Measurements from ENCODE around the gene MRPL16. TPM values are rescaled to one million over a fixed set of nuclear protein-coding genes. Genes with fewer than 3 reads are reported as not detected.
"Not testable (repeated sequence)": the region's sequence is repeated elsewhere in the genome, so short reads cannot be mapped to it uniquely, and the experiment has no call there.

Gene MRPL16
- total RNA-seq, 1 experiment from 2014 or later = 78.9 TPM

DNA sequence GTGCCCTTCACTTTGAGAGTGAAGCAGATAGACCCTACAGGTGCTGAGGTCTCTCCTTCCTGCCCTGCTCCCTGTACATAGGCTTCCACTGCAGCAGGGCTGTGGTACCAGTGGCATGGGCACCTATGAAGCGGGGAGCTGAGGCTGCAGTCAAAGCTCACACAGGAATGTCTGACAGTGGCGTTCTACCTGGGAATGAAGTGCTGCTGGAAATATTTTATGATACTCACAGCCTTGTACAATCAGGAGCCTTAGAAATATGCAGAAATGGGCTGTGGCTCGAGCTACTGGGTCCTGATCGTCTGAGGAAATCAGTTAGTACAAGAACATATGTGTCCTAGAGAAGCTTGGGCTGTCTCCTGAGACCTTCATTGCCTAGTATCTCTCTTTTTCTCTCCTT is 24.8 kb downstream of the MRPL16 start (continued):
- TF ChIP-seq, protein P1, sequence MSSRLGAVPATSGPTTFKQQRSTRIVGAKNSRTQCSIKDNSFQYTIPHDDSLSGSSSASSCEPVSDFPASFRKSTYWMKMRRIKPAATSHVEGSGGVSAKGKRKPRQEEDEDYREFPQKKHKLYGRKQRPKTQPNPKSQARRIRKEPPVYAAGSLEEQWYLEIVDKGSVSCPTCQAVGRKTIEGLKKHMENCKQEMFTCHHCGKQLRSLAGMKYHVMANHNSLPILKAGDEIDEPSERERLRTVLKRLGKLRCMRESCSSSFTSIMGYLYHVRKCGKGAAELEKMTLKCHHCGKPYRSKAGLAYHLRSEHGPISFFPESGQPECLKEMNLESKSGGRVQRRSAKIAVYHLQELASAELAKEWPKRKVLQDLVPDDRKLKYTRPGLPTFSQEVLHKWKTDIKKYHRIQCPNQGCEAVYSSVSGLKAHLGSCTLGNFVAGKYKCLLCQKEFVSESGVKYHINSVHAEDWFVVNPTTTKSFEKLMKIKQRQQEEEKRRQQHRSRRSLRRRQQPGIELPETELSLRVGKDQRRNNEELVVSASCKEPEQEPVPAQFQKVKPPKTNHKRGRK (CRISPR knock-in tag; IDR thresholded peaks at IDR 0.05; ENCODE audit: borderline replicate concordance) = no peak
- no peak for TF ChIP-seq ZNF219 (CRISPR knock-in tag; IDR thresholded peaks at IDR 0.05; ENCODE audit: borderline replicate concordance)
- TF ChIP-seq, protein P2, sequence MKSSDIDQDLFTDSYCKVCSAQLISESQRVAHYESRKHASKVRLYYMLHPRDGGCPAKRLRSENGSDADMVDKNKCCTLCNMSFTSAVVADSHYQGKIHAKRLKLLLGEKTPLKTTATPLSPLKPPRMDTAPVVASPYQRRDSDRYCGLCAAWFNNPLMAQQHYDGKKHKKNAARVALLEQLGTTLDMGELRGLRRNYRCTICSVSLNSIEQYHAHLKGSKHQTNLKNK (CRISPR knock-in tag; IDR thresholded peaks at IDR 0.05) = no peak
- TF ChIP-seq JUN (CRISPR knock-in tag; IDR thresholded peaks at IDR 0.05) = no peak

DNA sequence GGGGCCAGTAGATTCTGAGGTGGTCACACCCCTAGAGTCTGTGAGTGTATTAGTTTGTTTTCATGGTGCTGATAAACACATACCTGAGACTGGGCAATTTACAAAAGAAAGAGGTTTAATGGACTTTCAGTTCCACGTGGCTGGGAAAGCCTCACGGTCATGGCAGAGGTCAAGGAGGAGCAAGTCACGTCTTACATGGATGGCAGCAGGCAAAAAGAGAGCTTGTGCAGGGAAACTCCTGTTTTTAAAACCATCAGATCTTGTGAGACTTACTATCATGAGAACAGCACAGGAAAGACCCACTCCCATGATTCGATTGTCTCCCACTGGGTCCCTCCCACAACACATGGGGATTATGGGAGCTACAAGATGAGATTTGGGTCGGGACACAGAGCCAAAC is 26.1 kb downstream of the MRPL16 start:
- CTCF ChIA-PET; H3K4me1 Mint-ChIP-seq; H3K4me3 Mint-ChIP-seq; H3K27ac Mint-ChIP-seq; H3K27me3 Mint-ChIP-seq (ENCODE audit: low read depth); POLR2A ChIA-PET; DNase-seq (ENCODE audit: low spot score); ATAC-seq: not testable (repeated sequence)
- Mint-ChIP-seq H3K36me3 (peaks cover 73% of the 10 kb centered on the region), H3K9me3 (peaks cover 22% of the 10 kb centered on the region)

DNA sequence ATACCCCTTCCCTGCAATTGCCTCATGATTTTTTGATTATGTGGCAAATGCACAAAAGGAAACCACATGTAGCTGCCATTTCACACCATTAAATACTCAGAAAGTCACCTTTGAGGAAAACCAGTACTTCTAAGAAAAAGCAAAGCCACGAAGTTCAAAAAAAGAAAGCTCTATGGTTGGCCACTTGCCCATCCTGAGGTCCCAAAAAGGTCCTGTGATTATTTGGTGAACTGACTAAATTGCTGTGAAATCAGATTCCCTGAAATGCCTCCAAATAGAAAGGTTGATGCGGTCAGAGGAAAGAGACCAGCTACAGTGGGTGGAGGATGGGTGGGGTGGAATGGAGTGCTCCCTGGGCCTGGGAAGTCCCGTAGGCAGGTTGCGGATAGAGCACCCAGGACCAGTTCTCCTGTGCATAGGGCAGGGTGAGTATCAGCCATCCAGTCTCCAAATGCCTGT is 26.9 kb downstream of the MRPL16 start:
- Mint-ChIP-seq H3K4me3 (no peak overlapping the region), H3K9me3 (peaks cover 22% of the 10 kb centered on the region), H3K4me1 (no peaks in the 10 kb centered on the region), H3K36me3 (peaks cover 66% of the 10 kb centered on the region), H3K27ac (no peak overlapping the region), H3K27me3 (ENCODE audit: low read depth) (no peaks in the 10 kb centered on the region)
- ChIA-PET CTCF (no interaction called here), POLR2A (no interaction called here)
- no peak for DNase-seq (ENCODE audit: low spot score)
- ATAC-seq = no peak
- TF ChIP-seq NR2C2 (CRISPR knock-in tag; IDR thresholded peaks at IDR 0.05) = no peak
- no peak for TF ChIP-seq PRRX2 (CRISPR knock-in tag; IDR thresholded peaks at IDR 0.05)
- TF ChIP-seq, protein P3, sequence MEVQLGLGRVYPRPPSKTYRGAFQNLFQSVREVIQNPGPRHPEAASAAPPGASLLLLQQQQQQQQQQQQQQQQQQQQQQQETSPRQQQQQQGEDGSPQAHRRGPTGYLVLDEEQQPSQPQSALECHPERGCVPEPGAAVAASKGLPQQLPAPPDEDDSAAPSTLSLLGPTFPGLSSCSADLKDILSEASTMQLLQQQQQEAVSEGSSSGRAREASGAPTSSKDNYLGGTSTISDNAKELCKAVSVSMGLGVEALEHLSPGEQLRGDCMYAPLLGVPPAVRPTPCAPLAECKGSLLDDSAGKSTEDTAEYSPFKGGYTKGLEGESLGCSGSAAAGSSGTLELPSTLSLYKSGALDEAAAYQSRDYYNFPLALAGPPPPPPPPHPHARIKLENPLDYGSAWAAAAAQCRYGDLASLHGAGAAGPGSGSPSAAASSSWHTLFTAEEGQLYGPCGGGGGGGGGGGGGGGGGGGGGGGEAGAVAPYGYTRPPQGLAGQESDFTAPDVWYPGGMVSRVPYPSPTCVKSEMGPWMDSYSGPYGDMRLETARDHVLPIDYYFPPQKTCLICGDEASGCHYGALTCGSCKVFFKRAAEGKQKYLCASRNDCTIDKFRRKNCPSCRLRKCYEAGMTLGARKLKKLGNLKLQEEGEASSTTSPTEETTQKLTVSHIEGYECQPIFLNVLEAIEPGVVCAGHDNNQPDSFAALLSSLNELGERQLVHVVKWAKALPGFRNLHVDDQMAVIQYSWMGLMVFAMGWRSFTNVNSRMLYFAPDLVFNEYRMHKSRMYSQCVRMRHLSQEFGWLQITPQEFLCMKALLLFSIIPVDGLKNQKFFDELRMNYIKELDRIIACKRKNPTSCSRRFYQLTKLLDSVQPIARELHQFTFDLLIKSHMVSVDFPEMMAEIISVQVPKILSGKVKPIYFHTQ (CRISPR knock-in tag; IDR thresholded peaks at IDR 0.05) = no peak
- TF ChIP-seq, protein P4, sequence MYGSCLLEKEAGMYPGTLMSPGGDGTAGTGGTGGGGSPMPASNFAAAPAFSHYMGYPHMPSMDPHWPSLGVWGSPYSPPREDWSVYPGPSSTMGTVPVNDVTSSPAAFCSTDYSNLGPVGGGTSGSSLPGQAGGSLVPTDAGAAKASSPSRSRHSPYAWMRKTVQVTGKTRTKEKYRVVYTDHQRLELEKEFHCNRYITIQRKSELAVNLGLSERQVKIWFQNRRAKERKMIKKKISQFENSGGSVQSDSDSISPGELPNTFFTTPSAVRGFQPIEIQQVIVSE (CRISPR knock-in tag; IDR thresholded peaks at IDR 0.05; ENCODE audit: borderline replicate concordance) = no peak
- TF ChIP-seq, protein P5, sequence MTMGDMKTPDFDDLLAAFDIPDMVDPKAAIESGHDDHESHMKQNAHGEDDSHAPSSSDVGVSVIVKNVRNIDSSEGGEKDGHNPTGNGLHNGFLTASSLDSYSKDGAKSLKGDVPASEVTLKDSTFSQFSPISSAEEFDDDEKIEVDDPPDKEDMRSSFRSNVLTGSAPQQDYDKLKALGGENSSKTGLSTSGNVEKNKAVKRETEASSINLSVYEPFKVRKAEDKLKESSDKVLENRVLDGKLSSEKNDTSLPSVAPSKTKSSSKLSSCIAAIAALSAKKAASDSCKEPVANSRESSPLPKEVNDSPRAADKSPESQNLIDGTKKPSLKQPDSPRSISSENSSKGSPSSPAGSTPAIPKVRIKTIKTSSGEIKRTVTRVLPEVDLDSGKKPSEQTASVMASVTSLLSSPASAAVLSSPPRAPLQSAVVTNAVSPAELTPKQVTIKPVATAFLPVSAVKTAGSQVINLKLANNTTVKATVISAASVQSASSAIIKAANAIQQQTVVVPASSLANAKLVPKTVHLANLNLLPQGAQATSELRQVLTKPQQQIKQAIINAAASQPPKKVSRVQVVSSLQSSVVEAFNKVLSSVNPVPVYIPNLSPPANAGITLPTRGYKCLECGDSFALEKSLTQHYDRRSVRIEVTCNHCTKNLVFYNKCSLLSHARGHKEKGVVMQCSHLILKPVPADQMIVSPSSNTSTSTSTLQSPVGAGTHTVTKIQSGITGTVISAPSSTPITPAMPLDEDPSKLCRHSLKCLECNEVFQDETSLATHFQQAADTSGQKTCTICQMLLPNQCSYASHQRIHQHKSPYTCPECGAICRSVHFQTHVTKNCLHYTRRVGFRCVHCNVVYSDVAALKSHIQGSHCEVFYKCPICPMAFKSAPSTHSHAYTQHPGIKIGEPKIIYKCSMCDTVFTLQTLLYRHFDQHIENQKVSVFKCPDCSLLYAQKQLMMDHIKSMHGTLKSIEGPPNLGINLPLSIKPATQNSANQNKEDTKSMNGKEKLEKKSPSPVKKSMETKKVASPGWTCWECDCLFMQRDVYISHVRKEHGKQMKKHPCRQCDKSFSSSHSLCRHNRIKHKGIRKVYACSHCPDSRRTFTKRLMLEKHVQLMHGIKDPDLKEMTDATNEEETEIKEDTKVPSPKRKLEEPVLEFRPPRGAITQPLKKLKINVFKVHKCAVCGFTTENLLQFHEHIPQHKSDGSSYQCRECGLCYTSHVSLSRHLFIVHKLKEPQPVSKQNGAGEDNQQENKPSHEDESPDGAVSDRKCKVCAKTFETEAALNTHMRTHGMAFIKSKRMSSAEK (CRISPR knock-in tag; IDR thresholded peaks at IDR 0.05; ENCODE audit: borderline replicate concordance) = no peak
- no peak for TF ChIP-seq SOX15 (CRISPR knock-in tag; IDR thresholded peaks at IDR 0.05)
- no peak for TF ChIP-seq ZNF263 (CRISPR knock-in tag; IDR thresholded peaks at IDR 0.05; ENCODE audit: low read depth)
- TF ChIP-seq CREB1 (CRISPR knock-in tag; IDR thresholded peaks at IDR 0.05) = no peak
- TF ChIP-seq EMX1 (CRISPR knock-in tag; IDR thresholded peaks at IDR 0.05) = no peak
- TF ChIP-seq SMAD3 (CRISPR knock-in tag; IDR thresholded peaks at IDR 0.05; ENCODE audit: borderline replicate concordance) = no peak
- TF ChIP-seq, protein P6, sequence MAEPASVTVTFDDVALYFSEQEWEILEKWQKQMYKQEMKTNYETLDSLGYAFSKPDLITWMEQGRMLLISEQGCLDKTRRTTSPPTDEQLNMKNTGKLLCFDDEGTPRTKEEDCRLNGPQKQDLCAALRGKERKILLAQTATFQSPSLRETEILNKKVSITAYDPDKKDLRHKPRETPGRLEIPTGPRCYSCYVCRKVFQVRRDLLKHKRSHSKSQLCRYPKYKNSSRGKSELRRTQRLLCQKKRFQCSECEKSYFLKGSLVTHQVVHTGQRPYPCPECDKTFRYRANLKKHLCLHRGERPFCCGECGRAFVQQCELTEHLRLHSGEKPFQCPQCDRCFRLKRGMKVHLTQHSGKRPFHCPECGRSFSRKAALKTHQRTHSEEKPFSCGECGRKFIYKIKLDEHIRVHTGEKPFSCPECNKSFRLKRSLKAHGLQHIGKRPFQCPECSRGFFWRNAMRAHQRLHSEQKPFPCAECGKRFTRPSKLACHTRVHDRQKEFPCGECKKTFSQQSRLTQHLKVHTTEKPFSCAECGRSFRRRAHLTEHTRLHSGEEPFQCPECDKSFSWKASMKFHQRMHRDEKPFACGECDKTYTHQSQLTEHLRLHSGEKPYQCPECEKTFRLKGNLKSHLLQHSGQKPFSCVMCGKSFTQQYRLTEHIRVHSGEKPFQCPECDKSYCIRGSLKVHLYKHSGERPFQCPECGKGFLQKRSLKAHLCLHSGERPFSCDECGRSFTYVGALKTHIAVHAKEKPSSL (CRISPR knock-in tag; conservative IDR thresholded peaks at IDR 0.05) = no peak
- no peak for TF ChIP-seq NFATC4 (CRISPR knock-in tag; IDR thresholded peaks at IDR 0.05)
- TF ChIP-seq, protein P1 (CRISPR knock-in tag; IDR thresholded peaks at IDR 0.05; ENCODE audit: borderline replicate concordance) = no peak
